Trophoblast cell (in vitro differentiated cells and primary cell): ENCODE data around the gene FRZB.

Source experiments
- DNase-seq, 2 donors: peaks; one replicate each; pipeline ENCODE4 v3.0.0-alpha.2; 2016
- H2AFZ ChIP-seq: 2 replicates; pipeline ENCODE4 v1.6.1; 2013; ENCODE audit warnings: low read length, moderate library complexity, mild to moderate bottlenecking; ENCODE audit not compliant: insufficient read depth, poor library complexity
- H2AK5ac ChIP-seq: 2 replicates; pipeline ENCODE4 v1.6.1; 2013; ENCODE audit warnings: mild to moderate bottlenecking, low read length
- H2BK120ac ChIP-seq: 2 replicates; pipeline ENCODE4 v1.6.1; 2013; ENCODE audit warnings: low read length, mild to moderate bottlenecking, moderate library complexity; ENCODE audit not compliant: insufficient read depth, poor library complexity
- H2BK12ac ChIP-seq: 2 replicates; pipeline ENCODE4 v1.6.1; 2013; ENCODE audit warnings: mild to moderate bottlenecking, low read length, moderate library complexity
- H2BK5ac ChIP-seq: 2 replicates; pipeline ENCODE4 v1.6.1; 2013; ENCODE audit warnings: low read length, low read depth, moderate library complexity, mild to moderate bottlenecking; ENCODE audit not compliant: poor library complexity
- H3K14ac ChIP-seq: 2 replicates; pipeline ENCODE4 v1.6.1; 2013; ENCODE audit warnings: mild to moderate bottlenecking, low read length
- H3K18ac ChIP-seq: 2 replicates; pipeline ENCODE4 v1.6.1; 2013; ENCODE audit warnings: mild to moderate bottlenecking, low read length
- H3K23ac ChIP-seq: 2 replicates; pipeline ENCODE4 v1.6.1; 2013; ENCODE audit warnings: low read length
- H3K27ac ChIP-seq: 2 replicates; pipeline ENCODE4 v1.5.1; 2013; ENCODE audit warnings: low read depth, mild to moderate bottlenecking, inconsistent platforms, low read length, moderate library complexity
- H3K27me3 ChIP-seq: 2 replicates; pipeline ENCODE4 v1.6.1; 2013; ENCODE audit warnings: inconsistent platforms, mild to moderate bottlenecking, low read length, moderate library complexity; ENCODE audit not compliant: insufficient read depth
- H3K36me3 ChIP-seq, 2 experiments: 1 replicate in 1 of 2; 2 replicates in 1 of 2; pipeline ENCODE4 v1.6.1; 2013; ENCODE audit warnings: low read length in 2 of 2, mild to moderate bottlenecking in 2 of 2, moderate library complexity in 1 of 2; ENCODE audit not compliant: insufficient read depth in 2 of 2, control insufficient read depth in 1 of 2
- H3K4ac ChIP-seq: 2 replicates; pipeline ENCODE4 v1.6.1; 2013; ENCODE audit warnings: low read depth, mild to moderate bottlenecking, low read length, moderate library complexity
- H3K4me1 ChIP-seq, 2 experiments: 1 replicate in 1 of 2; 2 replicates in 1 of 2; pipeline ENCODE4 v1.6.1; 2013; ENCODE audit warnings: low read length in 2 of 2, mild to moderate bottlenecking in 2 of 2, moderate library complexity in 1 of 2; ENCODE audit not compliant: insufficient read depth in 2 of 2, control insufficient read depth in 1 of 2
- H3K4me2 ChIP-seq: 2 replicates; pipeline ENCODE4 v1.6.1; 2013; ENCODE audit warnings: inconsistent platforms, mild to moderate bottlenecking, low read length, moderate library complexity
- H3K4me3 ChIP-seq: 2 replicates; pipeline ENCODE4 v1.5.1; 2013; ENCODE audit warnings: mild to moderate bottlenecking, low read depth, low read length, inconsistent platforms
- H3K79me1 ChIP-seq: one replicate; pipeline ENCODE4 v1.6.1; 2013; ENCODE audit warnings: low read length
- H3K79me2 ChIP-seq: 2 replicates; pipeline ENCODE4 v1.6.1; 2013; ENCODE audit warnings: low read length, mild to moderate bottlenecking; ENCODE audit not compliant: control insufficient read depth, insufficient read depth, poor library complexity
- H3K9ac ChIP-seq: 2 replicates; pipeline ENCODE4 v1.6.1; 2013; ENCODE audit warnings: mild to moderate bottlenecking, low read length
- H3K9me3 ChIP-seq: 2 replicates; pipeline ENCODE4 v1.6.1; 2013; ENCODE audit warnings: low read depth, mild to moderate bottlenecking, control low read depth, inconsistent platforms, low read length; ENCODE audit not compliant: insufficient read depth
- H4K12ac ChIP-seq: 2 replicates; pipeline ENCODE4 v1.6.1; 2013; ENCODE audit warnings: low read depth, mild to moderate bottlenecking, low read length, moderate library complexity
- H4K8ac ChIP-seq: 2 replicates; pipeline ENCODE4 v1.6.1; 2013; ENCODE audit warnings: low read depth, mild to moderate bottlenecking, low read length, moderate library complexity
- H4K91ac ChIP-seq: one replicate; pipeline ENCODE4 v1.6.1; 2013; ENCODE audit warnings: low read depth, mild to moderate bottlenecking, low read length, moderate library complexity
- WGBS: extraction: QIAGEN DNeasy Blood & Tissue Kit; methylation state at CpG from one replicate; pipeline ENCODE4 v1.1.7; 2013; ENCODE audit warnings: missing lambda C conversion rate; ENCODE audit not compliant: insufficient read length, insufficient coverage; ENCODE audit errors: extremely low coverage; 5-methylcytosine and 5-hydroxymethylcytosine counted together

Gene FRZB

DNA sequence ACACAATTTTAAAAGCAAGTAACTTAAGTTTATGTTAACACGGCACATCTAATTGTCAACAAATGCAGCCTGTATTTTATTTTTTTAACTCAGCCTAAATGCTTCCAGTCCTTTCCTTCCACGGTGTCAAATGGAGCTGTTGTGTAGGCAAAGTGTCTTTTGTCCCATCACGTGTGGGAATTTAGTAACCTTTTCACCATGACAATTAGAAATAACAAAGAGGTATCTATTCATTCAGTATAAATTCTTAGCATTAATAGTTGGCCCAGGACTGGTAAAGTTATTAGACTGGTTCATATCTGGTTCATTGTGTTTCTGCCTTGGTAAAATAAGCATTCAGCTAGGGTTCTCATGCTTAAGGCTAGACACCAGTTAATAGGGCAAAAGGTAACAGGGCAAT, 47.9 kb downstream of the FRZB start:
- Histone ChIP-seq H3K9ac (no peak overlapping the region), H3K4me2 (no peak overlapping the region), H3K18ac (no peak overlapping the region), H3K36me3 (no peaks in the 10 kb centered on the region), H3K4me3 (no peak overlapping the region), H2BK12ac (no peak overlapping the region), H4K12ac (no peak overlapping the region), H3K4me1 (no peaks in the 10 kb centered on the region), H3K23ac (no peak overlapping the region), H3K79me2 (no peaks in the 10 kb centered on the region), H3K4ac (no peak overlapping the region), H3K27ac (no peak overlapping the region), H2AFZ (no peak overlapping the region), H2AK5ac (no peak overlapping the region), H3K79me1 (no peaks in the 10 kb centered on the region), H4K8ac (no peak overlapping the region), H2BK5ac (no peak overlapping the region), H4K91ac (no peak overlapping the region), H2BK120ac (no peak overlapping the region), H3K27me3 (no peaks in the 10 kb centered on the region), H3K9me3 (peaks cover 2% of the 10 kb centered on the region), H3K14ac (no peak overlapping the region)
- no peak for DNase-seq
- WGBS: no CpG with 5 or more reads among the region's 3 CpGs

DNA sequence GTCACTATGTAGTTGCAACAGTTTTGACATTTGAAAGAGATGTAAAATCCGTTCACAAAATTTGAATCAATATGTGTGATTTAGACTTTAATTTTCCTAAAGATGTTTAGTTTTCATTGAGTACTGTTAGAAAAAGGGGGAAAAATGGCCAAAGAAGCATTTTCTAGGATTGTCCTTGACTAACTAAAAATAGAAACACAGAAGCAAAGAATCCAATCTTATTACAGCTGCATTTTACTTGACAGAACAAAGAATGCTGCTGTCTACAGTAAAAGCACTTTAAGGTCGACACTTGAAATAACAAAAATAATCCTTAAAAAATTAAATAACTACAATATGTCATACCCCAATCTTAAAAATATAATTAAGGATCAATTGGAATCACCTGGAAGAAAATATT, 48.9 kb downstream of the FRZB start:
- H4K8ac ChIP-seq: no peak overlapping the region
- WGBS: no CpG with 5 or more reads among the region's 2 CpGs
- no peaks in the 10 kb centered on the region for H3K79me1 ChIP-seq
- no peak overlapping the region for H3K4me2 ChIP-seq
- no peaks in the 10 kb centered on the region for H3K36me3 ChIP-seq
- no peak overlapping the region for H2BK5ac ChIP-seq
- no peaks in the 10 kb centered on the region for H3K4me1 ChIP-seq
- no peak overlapping the region for H3K18ac ChIP-seq
- H3K4me3 ChIP-seq: no peak overlapping the region
- no peak overlapping the region for H4K91ac ChIP-seq
- peaks cover 2% of the 10 kb centered on the region for H3K9me3 ChIP-seq
- H3K27me3 ChIP-seq: no peaks in the 10 kb centered on the region
- no peak overlapping the region for H3K4ac ChIP-seq
- no peak overlapping the region for H3K27ac ChIP-seq
- no peak overlapping the region for H2AK5ac ChIP-seq
- no peak overlapping the region for H3K23ac ChIP-seq
- no peak overlapping the region for H2BK120ac ChIP-seq
- no peak overlapping the region for H3K14ac ChIP-seq
- H2AFZ ChIP-seq: no peak overlapping the region
- H4K12ac ChIP-seq: no peak overlapping the region
- no peak overlapping the region for H3K9ac ChIP-seq
- no peak for DNase-seq
- no peak overlapping the region for H2BK12ac ChIP-seq
- no peaks in the 10 kb centered on the region for H3K79me2 ChIP-seq

DNA sequence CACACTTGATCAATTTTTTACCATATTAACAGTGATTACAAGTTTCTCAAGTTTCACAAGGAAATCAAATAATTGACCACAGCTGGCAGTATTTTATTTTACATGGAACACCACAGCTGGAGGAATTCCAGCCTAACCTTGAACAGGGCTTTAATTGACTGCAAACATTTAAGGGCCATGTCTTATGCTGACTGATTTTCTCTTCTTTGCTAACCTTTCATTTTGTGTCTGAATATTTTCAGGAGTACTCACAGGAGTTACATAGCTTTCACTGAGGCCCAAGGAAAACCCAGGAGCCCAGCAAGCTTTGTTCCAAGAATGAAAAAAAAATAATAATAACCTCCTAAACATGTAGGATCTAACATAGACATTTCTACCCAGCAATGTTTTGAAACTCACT, 49.6 kb downstream of the FRZB start:
- Histone ChIP-seq H3K9ac (no peak overlapping the region), H3K4me3 (no peak overlapping the region), H3K23ac (no peak overlapping the region), H3K4ac (no peak overlapping the region), H2AK5ac (no peak overlapping the region), H4K91ac (no peak overlapping the region), H2AFZ (no peak overlapping the region), H3K36me3 (no peaks in the 10 kb centered on the region), H3K14ac (no peak overlapping the region), H3K79me1 (no peaks in the 10 kb centered on the region), H4K8ac (no peak overlapping the region), H3K4me2 (no peak overlapping the region), H3K4me1 (no peaks in the 10 kb centered on the region), H3K79me2 (no peaks in the 10 kb centered on the region), H3K18ac (no peak overlapping the region), H4K12ac (no peak overlapping the region), H3K9me3 (peaks cover 2% of the 10 kb centered on the region), H2BK5ac (no peak overlapping the region), H3K27me3 (no peaks in the 10 kb centered on the region), H2BK12ac (no peak overlapping the region), H3K27ac (no peak overlapping the region), H2BK120ac (no peak overlapping the region)
- no peak for DNase-seq

DNA sequence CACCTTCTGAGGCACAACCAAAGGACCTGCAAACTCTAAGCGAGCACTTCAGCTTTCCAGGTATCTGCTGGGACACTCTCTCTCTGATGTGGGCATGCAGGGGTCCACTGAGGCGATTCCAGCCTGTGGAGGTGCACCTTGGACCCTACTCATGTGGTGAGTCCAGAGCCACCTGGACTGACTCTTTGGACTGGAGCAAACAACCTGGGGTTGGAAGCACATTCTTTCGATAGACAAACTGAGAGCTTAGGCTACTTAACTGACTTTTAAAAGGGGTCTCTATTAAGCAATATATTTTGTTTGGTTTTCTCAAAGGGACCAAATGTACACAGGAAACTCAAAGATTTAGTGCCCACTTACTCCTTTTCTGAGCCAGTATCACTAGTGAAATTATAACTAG, 51.6 kb downstream of the FRZB start:
- Histone ChIP-seq H3K14ac (no peak overlapping the region), H3K36me3 (no peaks in the 10 kb centered on the region), H3K27me3 (no peaks in the 10 kb centered on the region), H2BK12ac (no peak overlapping the region), H4K12ac (no peak overlapping the region), H3K27ac (no peak overlapping the region), H4K8ac (no peak overlapping the region), H3K4me2 (no peak overlapping the region), H3K4ac (no peak overlapping the region), H3K18ac (no peak overlapping the region), H3K4me1 (no peaks in the 10 kb centered on the region), H3K79me1 (no peaks in the 10 kb centered on the region), H2AFZ (no peak overlapping the region), H3K4me3 (peak overlapping the region; percentile 12), H2AK5ac (no peak overlapping the region), H2BK120ac (no peak overlapping the region), H3K9me3 (peaks cover 4% of the 10 kb centered on the region), H3K9ac (no peak overlapping the region), H3K79me2 (no peaks in the 10 kb centered on the region), H3K23ac (no peak overlapping the region), H2BK5ac (no peak overlapping the region), H4K91ac (no peak overlapping the region)
- no peak for DNase-seq
- no CpG with 5 or more reads among the region's 3 CpGs for WGBS

DNA sequence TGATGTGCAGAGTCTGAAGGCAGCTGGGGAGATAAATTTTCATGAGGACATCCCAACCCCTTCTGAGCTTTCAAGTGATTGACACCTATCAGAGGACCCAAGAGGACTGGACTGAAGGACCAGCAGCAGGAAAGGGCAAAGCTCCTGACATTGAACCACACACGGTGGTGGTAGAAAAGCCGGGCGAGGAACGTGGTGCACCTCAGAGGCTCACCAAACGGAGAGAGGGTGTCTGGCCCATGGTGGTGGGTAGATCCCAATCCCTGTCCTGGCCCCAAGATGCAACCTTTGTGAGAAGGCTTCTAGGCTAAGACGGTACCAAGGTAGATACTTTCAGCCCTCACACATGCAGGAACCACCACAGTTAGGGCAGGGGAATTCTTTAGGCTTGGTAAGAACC, 52.1 kb downstream of the FRZB start:
- no peak overlapping the region for H4K91ac ChIP-seq
- H3K18ac ChIP-seq: no peak overlapping the region
- peak overlapping the region; percentile 12 for H3K4me3 ChIP-seq
- H3K23ac ChIP-seq: no peak overlapping the region
- no peak overlapping the region for H2AFZ ChIP-seq
- DNase-seq: no peak
- H3K27me3 ChIP-seq: no peaks in the 10 kb centered on the region
- no peak overlapping the region for H2BK5ac ChIP-seq
- peaks cover 4% of the 10 kb centered on the region for H3K9me3 ChIP-seq
- no peaks in the 10 kb centered on the region for H3K36me3 ChIP-seq
- H2BK120ac ChIP-seq: no peak overlapping the region
- H4K8ac ChIP-seq: no peak overlapping the region
- H4K12ac ChIP-seq: no peak overlapping the region
- WGBS: no CpG with 5 or more reads among the region's 6 CpGs
- no peak overlapping the region for H3K14ac ChIP-seq
- H3K9ac ChIP-seq: no peak overlapping the region
- no peaks in the 10 kb centered on the region for H3K4me1 ChIP-seq
- no peak overlapping the region for H3K4me2 ChIP-seq
- no peak overlapping the region for H2AK5ac ChIP-seq
- H3K79me2 ChIP-seq: no peaks in the 10 kb centered on the region
- no peaks in the 10 kb centered on the region for H3K79me1 ChIP-seq
- H3K27ac ChIP-seq: no peak overlapping the region
- no peak overlapping the region for H2BK12ac ChIP-seq
- no peak overlapping the region for H3K4ac ChIP-seq
